Activated T-helper 1 cell treated with anti-CD3 and anti-CD28 coated beads, Interleukin-2, amount 50 U/mL, for 16 hours (primary cell): ENCODE results near the gene CTNS.

Experiments used
- DNase-seq, 2 donors: peaks; one replicate each; pipeline ENCODE4 v3.0.0-alpha.2; 2020; ENCODE audit warnings: low read depth in 1 of 2, low spot score in 1 of 2

The CTNS gene

GRCh38 chr17:3710951-3711383 is 74.4 kb downstream of the CTNS start:
- peak; percentile 11 to 62 for DNase-seq
